GM12878 (cell line): ENCODE results near the gene SYN1. TPM values are rescaled to one million over a fixed set of nuclear protein-coding genes. Genes with fewer than 3 reads are reported as not detected.

ENCODE experiments used
- ATAC-seq: fragments of 200-7000 bp; cut with Tn5 transposase; 3 replicates; pipeline ENCODE4 v1.9.1; 2020; ENCODE audit warnings: mild to moderate bottlenecking, moderate library complexity
- BruUV-seq: library from RNA; stranded (reverse); fragments of 400-500 nt; replicated peaks from 2 replicates; lab custom pipeline; 2021; lab: Mats Ljungman, UMichigan
- CTCF ChIA-PET: fragments of 300-600 bp; sonication (Branson Sonifier 250); formaldehyde crosslinking; extraction: SDS; loops from one replicate; lab custom pipeline; 2021; ENCODE audit warnings: inconsistent platforms; lab: Yijun Ruan, JAX
- POLR2A ChIA-PET: fragments of 350-600 bp; formaldehyde crosslinking; extraction: SDS; loops from one replicate; lab custom pipeline; 2021; ENCODE audit warnings: inconsistent platforms; lab: Charles Lee
- RAD21 ChIA-PET: fragments of 300-600 bp; sonication (Branson Sonifier 250); formaldehyde crosslinking; loops from one replicate; lab custom pipeline; 2023; ENCODE audit warnings: antibody characterized with exemption; ENCODE audit not compliant: unreplicated experiment; lab: Charles Lee
- SMC1A ChIA-PET: fragments of 300-600 bp; sonication (Branson Sonifier 250); formaldehyde crosslinking; loops from one replicate; lab custom pipeline; 2023; ENCODE audit not compliant: unreplicated experiment, uncharacterized antibody; lab: Charles Lee
- DNase-seq: peaks from one replicate; pipeline ENCODE4 v3.0.0-alpha.2; 2011; ENCODE audit warnings: low read depth, low spot score
- FAIRE-seq: peaks from 3 replicates; lab custom pipeline; 2011; peaks lifted over from hg19 to GRCh38; lab: Jason Lieb, UNC
- H2AFZ ChIP-seq: 2 replicates; pipeline ENCODE4 v1.6.0; 2011; ENCODE audit warnings: low read depth, low read length, control low read depth; ENCODE audit not compliant: control insufficient read depth
- H3K27ac ChIP-seq: 2 replicates; pipeline ENCODE4 v1.5.1; 2011; ENCODE audit warnings: control low read depth; ENCODE audit not compliant: control insufficient read depth, insufficient read depth
- H3K27me3 ChIP-seq, 2 experiments: replicated peaks in 1 of 2; 2 replicates each; pipeline versions ENCODE4 v1.6.0 to v1.6.1; 2011; ENCODE audit warnings: low read length in 1 of 2; ENCODE audit not compliant: control insufficient read depth in 2 of 2, insufficient read depth in 2 of 2
- H3K36me3 ChIP-seq, 2 experiments: 2 replicates each; pipeline ENCODE4 v1.5.1; 2011; ENCODE audit warnings: low read length in 1 of 2; ENCODE audit not compliant: control insufficient read depth in 2 of 2, insufficient read depth in 2 of 2
- H3K4me1 ChIP-seq: 2 replicates; pipeline ENCODE4 v1.6.1; 2011; ENCODE audit warnings: mild to moderate bottlenecking, low read length, moderate library complexity, mixed read lengths; ENCODE audit not compliant: control insufficient read depth, insufficient read depth
- H3K4me2 ChIP-seq: 2 replicates; pipeline ENCODE4 v1.6.0; 2011; ENCODE audit warnings: control low read depth; ENCODE audit not compliant: control insufficient read depth, insufficient read depth
- H3K4me3 ChIP-seq: fragments of 200-600 bp; sonication (generic); 2 replicates; pipeline ENCODE4 v1.5.1; 2016
- H3K79me2 ChIP-seq: 2 replicates; pipeline ENCODE4 v1.6.0; 2011; ENCODE audit warnings: low read length; ENCODE audit not compliant: control insufficient read depth, insufficient read depth
- H3K9ac ChIP-seq: 2 replicates; pipeline ENCODE4 v1.8.0; 2011; ENCODE audit warnings: low read length, control low read depth, mixed read lengths; ENCODE audit not compliant: control insufficient read depth, insufficient read depth
- H3K9me3 ChIP-seq: replicated peaks from 3 replicates; pipeline ENCODE4 v1.5.1; 2011; ENCODE audit warnings: mild to moderate bottlenecking, low read length; ENCODE audit not compliant: control insufficient read depth, insufficient read depth
- H4K20me1 ChIP-seq: 2 replicates; pipeline ENCODE4 v1.6.0; 2011; ENCODE audit not compliant: control insufficient read depth, insufficient read depth
- CBX5 ChIP-seq: sonication (generic); IDR thresholded peaks from 2 replicates; pipeline ENCODE4 v1.6.1; 2016; ENCODE audit warnings: low read depth, moderate library complexity, mild to moderate bottlenecking, inconsistent platforms
- E4F1 ChIP-seq: fragments of 450-650 bp; IDR thresholded peaks from 2 replicates; pipeline ENCODE4 v1.6.1; 2018; ENCODE audit warnings: borderline replicate concordance, mild to moderate bottlenecking; ENCODE audit not compliant: partially characterized antibody
- HDAC2 ChIP-seq: fragments of 200-600 bp; sonication (generic); IDR thresholded peaks from 2 replicates; pipeline ENCODE4 v1.6.1; 2017
- KLF5 ChIP-seq: fragments of 450-650 bp; IDR thresholded peaks from 2 replicates; pipeline ENCODE4 v1.6.1; 2014; ENCODE audit warnings: mild to moderate bottlenecking; ENCODE audit not compliant: partially characterized antibody
- SIN3A ChIP-seq: IDR thresholded peaks from 2 replicates; pipeline ENCODE4 v1.6.1; 2012; ENCODE audit warnings: low read depth, low read length, improper control_type of control experiment
- TBL1XR1 ChIP-seq: IDR thresholded peaks from 2 replicates; pipeline ENCODE4 v1.6.1; 2012; ENCODE audit warnings: low read depth, low read length, improper control_type of control experiment
- TCF7 ChIP-seq: IDR thresholded peaks from 2 replicates; pipeline ENCODE4 v1.6.1; 2014; ENCODE audit warnings: antibody characterized with exemption, borderline replicate concordance
- USF2 ChIP-seq: IDR thresholded peaks from 2 replicates; pipeline ENCODE4 v1.6.1; 2011; ENCODE audit warnings: low read depth, low read length, improper control_type of control experiment, borderline replicate concordance
- ZBTB11 ChIP-seq: fragments of 450-650 bp; formaldehyde crosslinking; IDR thresholded peaks from 2 replicates; pipeline ENCODE4 v1.5.0; 2022; ENCODE audit warnings: mild to moderate bottlenecking, missing genetic modification characterization
- ZNF207 ChIP-seq: fragments of 450-650 bp; IDR thresholded peaks from 2 replicates; pipeline ENCODE4 v1.6.1; 2014; ENCODE audit warnings: antibody characterized with exemption, mild to moderate bottlenecking, borderline replicate concordance
- ZNF24 ChIP-seq: fragments of 450-650 bp; IDR thresholded peaks from 2 replicates; pipeline ENCODE4 v1.6.1; 2017; ENCODE audit warnings: antibody characterized with exemption, mild to moderate bottlenecking
- WGBS: methylation state at CpG from one replicate; pipeline ENCODE4 v1.1.6; 2016; ENCODE audit warnings: low lambda C conversion rate; ENCODE audit not compliant: insufficient replicate concordance, insufficient coverage; ENCODE audit errors: missing lambda C conversion rate; 5-methylcytosine and 5-hydroxymethylcytosine counted together
- in situ Hi-C: fragments of 300-500 bp; cut with MboI; formaldehyde crosslinking; loops from 9 replicates; pipeline ENCODE4 v1.14.3; 2018; ENCODE audit warnings: mixed read lengths
- intact Hi-C: fragments of 100-400 bp; cut with micrococcal nuclease; formaldehyde crosslinking; loops from one replicate; pipeline ENCODE4 v1.14.2; 2022; ENCODE audit not compliant: unreplicated experiment
- polyA plus RNA-seq, 11 experiments: library from polyadenylated mRNA; depleted of rRNA in 4 of 11; unstranded in 6 of 11; stranded (reverse) in 5 of 11; fragments of >200 nt; fragmentation: Nextera tagmentation in 4 of 11; fragmentation: Illumina TruSeq in 1 of 11; extraction: Ambion mirVana in 4 of 11; extraction: Trizol in 1 of 11; gene quantifications; 1 replicate in 1 of 11; 2 replicates in 10 of 11; pipeline versions ENCODE4 v1.2.1 to v1.2.3, GENCODE V29; 2011 to 2016; ENCODE audit warnings: inconsistent platforms in 2 of 11, missing spikeins in 2 of 11, low read depth in 1 of 11
- total RNA-seq, 4 experiments: library from RNA; depleted of rRNA in 3 of 4; stranded (reverse); fragments of >200 nt in 3 of 4; fragmentation: Illumina TruSeq in 1 of 4; extraction: Trizol in 1 of 4; gene quantifications; 2 replicates each; pipeline versions ENCODE4 v1.2.1 to v1.2.3, GENCODE V29; 2013 to 2021

SYN1 gene
- total and polyA plus RNA-seq, 10 of the 15 experiments (the other 5 are each of a cell fraction or from before 2014, with no cell fraction given): 0.09 to 0.57 (median 0.16) TPM; not detected in 3

GRCh38 chrX:47590984-47591383, 28.7 kb downstream of the SYN1 start (continued):
- no peak for TF ChIP-seq E4F1
- no peak for TF ChIP-seq CBX5
- no peak for TF ChIP-seq HDAC2
- no peak for TF ChIP-seq ZNF207
- no peak for TF ChIP-seq TCF7

GRCh38 chrX:47587906-47588735, 31.5 kb downstream of the SYN1 start:
- no peaks in the 10 kb centered on the region for H3K27me3 ChIP-seq
- H3K36me3 ChIP-seq: no peaks in the 10 kb centered on the region
- ATAC-seq (no peak), FAIRE-seq (no peak), DNase-seq (no peak)
- H3K4me1 ChIP-seq: no peaks in the 10 kb centered on the region
- H3K79me2 ChIP-seq: no peaks in the 10 kb centered on the region
- BruUV-seq: no TSS peak
- no peak overlapping the region for H2AFZ ChIP-seq
- H3K9me3 ChIP-seq: no peaks in the 10 kb centered on the region
- no peak overlapping the region for H3K9ac ChIP-seq
- ChIA-PET POLR2A (no interaction called here), RAD21 (no interaction called here), SMC1A (interaction anchor here (1.1 kb wide), 1 partner anchor 29 kb away, joined by 3 read pairs; no protein-coding TSS in a partner anchor), CTCF (no interaction called here)
- H3K27ac ChIP-seq: no peak overlapping the region
- H3K4me3 ChIP-seq: no peak overlapping the region
- 45% methylated on average over 16 of the region's 16 CpGs for WGBS
- in situ Hi-C loops (no loop called here), intact Hi-C loops (no loop called here)
- H4K20me1 ChIP-seq: no peaks in the 10 kb centered on the region
- TF ChIP-seq SIN3A (no peak), ZNF24 (no peak), USF2 (no peak), ZBTB11 (CRISPR knock-in tag) (no peak), KLF5 (no peak), TBL1XR1 (no peak)
- no peak overlapping the region for H3K4me2 ChIP-seq
